Measurements from ENCODE around the gene MPRIP.

Gene MPRIP

DNA sequence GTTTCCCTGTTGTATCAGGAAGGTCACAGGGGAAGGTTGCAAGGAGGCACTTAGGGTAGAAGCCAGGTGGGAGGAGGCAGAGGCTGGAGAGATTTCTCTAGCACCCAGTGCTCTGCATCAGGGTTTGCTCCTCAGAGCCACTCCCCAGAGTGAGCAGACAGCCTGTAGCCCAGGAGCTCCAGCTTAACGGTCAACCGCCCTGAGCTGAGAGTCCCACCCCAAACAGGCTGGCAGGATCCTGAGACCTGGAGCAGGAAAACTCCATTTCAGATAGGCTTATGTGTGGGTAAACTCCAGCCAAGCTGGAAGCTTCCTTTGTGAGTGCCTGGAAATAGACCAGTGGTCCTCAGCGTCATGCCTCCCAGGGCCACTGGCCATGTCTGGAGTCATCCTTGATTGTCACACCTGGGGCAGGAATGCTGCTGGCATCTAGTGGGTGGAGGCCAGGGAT lies 37.9 kb downstream of the MPRIP start:
- TF ChIP-seq, protein P1, sequence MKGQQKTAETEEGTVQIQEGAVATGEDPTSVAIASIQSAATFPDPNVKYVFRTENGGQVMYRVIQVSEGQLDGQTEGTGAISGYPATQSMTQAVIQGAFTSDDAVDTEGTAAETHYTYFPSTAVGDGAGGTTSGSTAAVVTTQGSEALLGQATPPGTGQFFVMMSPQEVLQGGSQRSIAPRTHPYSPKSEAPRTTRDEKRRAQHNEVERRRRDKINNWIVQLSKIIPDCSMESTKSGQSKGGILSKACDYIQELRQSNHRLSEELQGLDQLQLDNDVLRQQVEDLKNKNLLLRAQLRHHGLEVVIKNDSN (IDR thresholded peaks at IDR 0.05) = no peak
- TF ChIP-seq CEBPB (IDR thresholded peaks at IDR 0.05) (no peak), YY1 (IDR thresholded peaks at IDR 0.05; ENCODE audit: low read depth) (no peak), CREB1 (IDR thresholded peaks at IDR 0.05; ENCODE audit: low read depth) (no peak), EP300 (IDR thresholded peaks at IDR 0.05; ENCODE audit: borderline replicate concordance) (no peak)
- TF ChIP-seq, protein P2, sequence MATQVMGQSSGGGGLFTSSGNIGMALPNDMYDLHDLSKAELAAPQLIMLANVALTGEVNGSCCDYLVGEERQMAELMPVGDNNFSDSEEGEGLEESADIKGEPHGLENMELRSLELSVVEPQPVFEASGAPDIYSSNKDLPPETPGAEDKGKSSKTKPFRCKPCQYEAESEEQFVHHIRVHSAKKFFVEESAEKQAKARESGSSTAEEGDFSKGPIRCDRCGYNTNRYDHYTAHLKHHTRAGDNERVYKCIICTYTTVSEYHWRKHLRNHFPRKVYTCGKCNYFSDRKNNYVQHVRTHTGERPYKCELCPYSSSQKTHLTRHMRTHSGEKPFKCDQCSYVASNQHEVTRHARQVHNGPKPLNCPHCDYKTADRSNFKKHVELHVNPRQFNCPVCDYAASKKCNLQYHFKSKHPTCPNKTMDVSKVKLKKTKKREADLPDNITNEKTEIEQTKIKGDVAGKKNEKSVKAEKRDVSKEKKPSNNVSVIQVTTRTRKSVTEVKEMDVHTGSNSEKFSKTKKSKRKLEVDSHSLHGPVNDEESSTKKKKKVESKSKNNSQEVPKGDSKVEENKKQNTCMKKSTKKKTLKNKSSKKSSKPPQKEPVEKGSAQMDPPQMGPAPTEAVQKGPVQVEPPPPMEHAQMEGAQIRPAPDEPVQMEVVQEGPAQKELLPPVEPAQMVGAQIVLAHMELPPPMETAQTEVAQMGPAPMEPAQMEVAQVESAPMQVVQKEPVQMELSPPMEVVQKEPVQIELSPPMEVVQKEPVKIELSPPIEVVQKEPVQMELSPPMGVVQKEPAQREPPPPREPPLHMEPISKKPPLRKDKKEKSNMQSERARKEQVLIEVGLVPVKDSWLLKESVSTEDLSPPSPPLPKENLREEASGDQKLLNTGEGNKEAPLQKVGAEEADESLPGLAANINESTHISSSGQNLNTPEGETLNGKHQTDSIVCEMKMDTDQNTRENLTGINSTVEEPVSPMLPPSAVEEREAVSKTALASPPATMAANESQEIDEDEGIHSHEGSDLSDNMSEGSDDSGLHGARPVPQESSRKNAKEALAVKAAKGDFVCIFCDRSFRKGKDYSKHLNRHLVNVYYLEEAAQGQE (IDR thresholded peaks at IDR 0.05; ENCODE audit: low read depth) = no peak

DNA sequence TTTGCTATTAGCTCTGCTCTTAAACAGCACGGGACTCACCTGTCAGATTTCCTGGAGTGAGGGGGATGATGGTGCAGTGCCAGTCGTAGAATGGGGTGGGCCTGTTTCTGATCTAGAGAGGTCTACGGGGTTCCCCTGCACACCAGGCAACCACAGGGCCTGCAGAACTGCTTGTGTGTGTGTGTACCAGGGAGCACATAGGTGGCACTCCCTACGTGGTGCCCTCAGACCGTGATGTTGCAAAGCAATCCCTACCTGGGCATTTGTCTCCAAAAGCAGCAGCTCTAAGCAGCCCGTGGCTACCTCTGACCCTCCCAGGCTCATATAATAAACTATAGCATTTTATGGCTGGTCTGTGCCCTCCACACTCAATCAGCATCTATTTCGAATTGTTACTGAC lies 38.5 kb downstream of the MPRIP start:
- TF ChIP-seq CREB1 (IDR thresholded peaks at IDR 0.05; ENCODE audit: low read depth) = no peak

DNA sequence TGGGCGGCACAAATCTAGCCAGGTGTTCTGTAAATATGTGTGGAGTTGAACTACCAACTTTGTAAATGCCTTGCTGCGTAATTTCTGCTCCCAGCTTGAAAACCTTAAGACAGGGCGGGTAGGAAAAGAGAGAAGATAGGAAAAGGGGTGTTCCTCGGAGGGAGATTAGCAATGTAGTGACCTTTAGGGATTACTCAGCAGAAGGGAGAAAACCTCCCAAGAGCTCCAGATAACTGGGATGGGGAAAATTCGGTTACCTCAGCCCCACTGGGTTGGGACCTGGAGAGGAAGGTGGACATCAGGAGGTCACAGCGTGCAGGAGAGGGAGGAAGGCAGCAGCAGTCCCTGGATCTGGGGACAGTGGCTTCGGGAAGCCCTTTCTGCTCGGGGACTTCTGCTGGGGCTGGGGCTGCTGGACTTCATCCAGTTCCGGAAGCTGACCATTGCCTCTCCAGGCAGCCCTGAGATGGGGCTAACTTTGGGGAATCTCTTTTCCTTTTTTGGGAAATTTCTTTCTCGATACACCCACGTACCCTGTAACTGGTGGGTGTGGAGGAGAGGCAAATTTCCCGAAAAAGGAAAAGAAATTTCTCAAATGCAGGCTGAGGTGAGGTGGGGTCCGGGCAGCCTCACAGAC lies 39.2 kb downstream of the MPRIP start:
- no peak for TF ChIP-seq EGR1 (IDR thresholded peaks at IDR 0.05)
- TF ChIP-seq, protein P3, sequence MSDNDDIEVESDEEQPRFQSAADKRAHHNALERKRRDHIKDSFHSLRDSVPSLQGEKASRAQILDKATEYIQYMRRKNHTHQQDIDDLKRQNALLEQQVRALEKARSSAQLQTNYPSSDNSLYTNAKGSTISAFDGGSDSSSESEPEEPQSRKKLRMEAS (IDR thresholded peaks at IDR 0.05) = no peak
- TF ChIP-seq NFIC (IDR thresholded peaks at IDR 0.05) = no peak
- TF ChIP-seq, protein P2 (IDR thresholded peaks at IDR 0.05; ENCODE audit: low read depth) = no peak
- no peak for TF ChIP-seq TAF1 (IDR thresholded peaks at IDR 0.05; ENCODE audit: low read depth)
- no peak for TF ChIP-seq TEAD4 (IDR thresholded peaks at IDR 0.05)
- no peak for TF ChIP-seq YY1 (IDR thresholded peaks at IDR 0.05; ENCODE audit: low read depth)

DNA sequence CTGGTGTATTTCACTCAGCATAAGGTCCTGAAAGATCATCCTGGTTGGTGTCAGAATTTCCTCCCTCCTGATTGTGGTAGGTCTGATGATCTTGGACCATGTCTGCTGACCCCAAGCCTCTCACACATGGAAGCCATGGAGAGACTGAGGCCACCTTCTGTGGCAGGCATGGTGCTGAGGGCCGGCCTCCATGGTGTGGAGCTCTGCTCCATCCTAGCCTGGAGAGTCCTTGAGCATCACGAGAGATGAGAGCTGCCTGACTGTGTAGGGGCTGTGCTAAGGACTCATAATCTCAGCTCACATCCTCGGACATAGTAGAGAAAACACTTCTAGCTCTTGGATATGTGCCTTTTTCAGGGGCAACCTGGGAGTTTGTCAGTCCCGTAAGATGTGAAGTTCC lies 40.6 kb downstream of the MPRIP start:
- TF ChIP-seq RAD21 (IDR thresholded peaks at IDR 0.05; ENCODE audit: low read depth) (no peak), TCF12 (IDR thresholded peaks at IDR 0.05; ENCODE audit: low read depth) (no peak)

DNA sequence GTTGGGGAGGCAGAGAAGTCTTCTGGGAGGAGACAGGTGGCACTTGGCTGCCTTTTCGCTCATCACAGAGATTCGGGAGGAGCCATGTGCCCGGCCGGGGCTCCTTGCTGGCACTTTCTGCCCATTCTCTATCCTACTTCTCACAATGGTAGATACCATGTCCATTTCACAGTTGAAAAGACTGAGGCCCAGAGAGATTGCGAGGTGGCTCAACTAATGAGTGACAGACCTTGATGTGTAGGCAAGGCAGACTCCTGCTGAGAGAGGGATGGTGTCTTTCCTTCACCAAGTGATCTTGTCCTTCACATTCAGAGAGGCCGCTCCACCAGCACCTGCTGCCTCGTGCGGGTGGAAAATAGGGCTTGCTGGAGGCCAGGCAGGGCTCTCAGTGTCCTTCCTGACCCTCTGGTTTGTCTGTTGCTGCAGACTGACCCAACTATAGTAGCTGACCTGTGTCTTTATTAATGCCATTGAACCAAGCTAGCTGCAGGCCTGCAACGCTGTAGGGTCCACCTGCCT lies 42.1 kb downstream of the MPRIP start:
- TF ChIP-seq YY1 (IDR thresholded peaks at IDR 0.05; ENCODE audit: low read depth) (no peak), FOXM1 (IDR thresholded peaks at IDR 0.05; ENCODE audit: borderline replicate concordance, low read depth) (no peak), CEBPB (IDR thresholded peaks at IDR 0.05) (no peak), EGR1 (IDR thresholded peaks at IDR 0.05) (no peak), EP300 (IDR thresholded peaks at IDR 0.05; ENCODE audit: borderline replicate concordance) (no peak), TAF1 (IDR thresholded peaks at IDR 0.05; ENCODE audit: low read depth) (no peak), TEAD4 (IDR thresholded peaks at IDR 0.05) (no peak), ZBTB7A (IDR thresholded peaks at IDR 0.05; ENCODE audit: low read depth) (no peak), NFIC (IDR thresholded peaks at IDR 0.05) (no peak), TCF12 (IDR thresholded peaks at IDR 0.05; ENCODE audit: low read depth) (no peak), RAD21 (IDR thresholded peaks at IDR 0.05; ENCODE audit: low read depth) (no peak), CREB1 (IDR thresholded peaks at IDR 0.05; ENCODE audit: low read depth) (no peak)
- TF ChIP-seq, protein P3 (IDR thresholded peaks at IDR 0.05) = no peak
- TF ChIP-seq, protein P2 (IDR thresholded peaks at IDR 0.05; ENCODE audit: low read depth) = no peak
- TF ChIP-seq, protein P1 (IDR thresholded peaks at IDR 0.05) = no peak

All from Ishikawa (cell line).